WERI-Rb-1 (cell line): ENCODE measurements around the gene MON2.

Source experiments
- DNase-seq: peaks from one replicate; pipeline ENCODE4 v3.0.0-alpha.2; 2020
- H3K27ac ChIP-seq: fragments of 250-450 bp; sonication (Bioruptor Pico); 2 replicates; pipeline ENCODE4 v1.5.1; 2020; ENCODE audit warnings: mild to moderate bottlenecking, moderate library complexity
- H3K27me3 ChIP-seq: fragments of 250-450 bp; sonication (Bioruptor Pico); 2 replicates; pipeline ENCODE4 v1.5.1; 2021; ENCODE audit warnings: mild to moderate bottlenecking, low read depth, moderate library complexity; ENCODE audit not compliant: insufficient read depth, severe bottlenecking
- H3K36me3 ChIP-seq: fragments of 250-450 bp; sonication (Bioruptor Pico); 2 replicates; pipeline ENCODE4 v1.5.1; 2020; ENCODE audit warnings: mild to moderate bottlenecking, moderate library complexity
- H3K4me3 ChIP-seq: 2 replicates; pipeline ENCODE4 v1.5.1; 2011; ENCODE audit warnings: low read depth, mild to moderate bottlenecking, control low read depth, low read length
- H3K9me3 ChIP-seq: fragments of 250-450 bp; sonication (Bioruptor Pico); 2 replicates; pipeline ENCODE4 v1.5.1; 2021; ENCODE audit warnings: mild to moderate bottlenecking, moderate library complexity; ENCODE audit not compliant: severe bottlenecking
- TF ChIP-seq, protein P1 (sequence below): IDR thresholded peaks from 2 replicates; pipeline ENCODE4 v1.5.1; 2011; ENCODE audit warnings: low read depth, mild to moderate bottlenecking, control low read depth, inconsistent platforms, low read length

The MON2 gene

DNA sequence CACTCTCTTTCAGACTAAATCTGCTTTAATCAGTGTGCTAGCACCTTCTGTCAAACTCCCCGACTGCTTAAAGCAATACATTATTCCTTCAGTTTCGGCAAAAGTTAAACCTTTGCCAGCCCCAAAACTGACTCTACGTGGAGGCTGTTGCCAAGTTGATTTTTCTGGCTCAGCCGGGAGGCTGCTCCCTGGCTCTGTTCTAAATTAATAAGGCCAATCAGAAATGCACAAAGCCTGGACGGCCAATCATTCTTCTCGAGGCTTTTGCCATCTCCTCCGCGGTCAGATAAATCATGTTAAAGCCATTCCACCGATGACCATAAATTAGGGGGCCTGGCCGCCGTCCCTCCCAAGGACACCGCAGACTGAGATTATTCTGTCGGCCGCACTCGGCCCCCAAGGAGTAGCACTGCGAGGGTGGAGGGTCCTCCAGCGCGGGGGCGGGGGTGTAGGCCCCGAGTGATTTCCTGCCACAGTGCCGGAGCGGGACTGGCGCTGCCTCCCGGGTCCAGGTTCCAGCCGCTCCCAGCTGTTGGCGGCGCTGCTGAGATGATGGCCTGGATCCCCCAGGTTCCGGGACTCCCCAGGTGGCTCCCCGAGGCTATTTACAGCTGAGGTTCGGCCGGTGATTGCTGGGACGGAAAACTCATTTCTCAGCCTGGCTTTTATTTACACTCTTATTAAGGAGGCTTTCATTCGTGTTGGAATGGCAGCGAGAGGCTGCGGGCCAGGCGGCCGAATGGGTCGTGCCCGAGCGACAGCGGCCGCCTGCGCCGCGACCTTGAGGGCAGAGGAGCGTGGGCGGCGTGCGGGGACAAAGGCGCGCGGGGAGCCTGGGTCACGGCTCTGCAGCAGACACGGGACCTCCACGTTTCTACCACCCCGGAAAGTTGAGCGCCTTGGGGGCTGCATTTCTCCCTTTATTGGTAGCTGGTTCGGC lies 165.1 kb downstream of the MON2 start:
- no peaks in the 10 kb centered on the region for H3K36me3 ChIP-seq
- TF ChIP-seq, protein P1, sequence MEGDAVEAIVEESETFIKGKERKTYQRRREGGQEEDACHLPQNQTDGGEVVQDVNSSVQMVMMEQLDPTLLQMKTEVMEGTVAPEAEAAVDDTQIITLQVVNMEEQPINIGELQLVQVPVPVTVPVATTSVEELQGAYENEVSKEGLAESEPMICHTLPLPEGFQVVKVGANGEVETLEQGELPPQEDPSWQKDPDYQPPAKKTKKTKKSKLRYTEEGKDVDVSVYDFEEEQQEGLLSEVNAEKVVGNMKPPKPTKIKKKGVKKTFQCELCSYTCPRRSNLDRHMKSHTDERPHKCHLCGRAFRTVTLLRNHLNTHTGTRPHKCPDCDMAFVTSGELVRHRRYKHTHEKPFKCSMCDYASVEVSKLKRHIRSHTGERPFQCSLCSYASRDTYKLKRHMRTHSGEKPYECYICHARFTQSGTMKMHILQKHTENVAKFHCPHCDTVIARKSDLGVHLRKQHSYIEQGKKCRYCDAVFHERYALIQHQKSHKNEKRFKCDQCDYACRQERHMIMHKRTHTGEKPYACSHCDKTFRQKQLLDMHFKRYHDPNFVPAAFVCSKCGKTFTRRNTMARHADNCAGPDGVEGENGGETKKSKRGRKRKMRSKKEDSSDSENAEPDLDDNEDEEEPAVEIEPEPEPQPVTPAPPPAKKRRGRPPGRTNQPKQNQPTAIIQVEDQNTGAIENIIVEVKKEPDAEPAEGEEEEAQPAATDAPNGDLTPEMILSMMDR = peak; percentile 54
- peak overlapping the region; percentile 65 for H3K4me3 ChIP-seq
- H3K9me3 ChIP-seq = no peaks in the 10 kb centered on the region
- no peaks in the 10 kb centered on the region for H3K27me3 ChIP-seq
- peak; percentile 55 for DNase-seq
- H3K27ac ChIP-seq = no peak overlapping the region

DNA sequence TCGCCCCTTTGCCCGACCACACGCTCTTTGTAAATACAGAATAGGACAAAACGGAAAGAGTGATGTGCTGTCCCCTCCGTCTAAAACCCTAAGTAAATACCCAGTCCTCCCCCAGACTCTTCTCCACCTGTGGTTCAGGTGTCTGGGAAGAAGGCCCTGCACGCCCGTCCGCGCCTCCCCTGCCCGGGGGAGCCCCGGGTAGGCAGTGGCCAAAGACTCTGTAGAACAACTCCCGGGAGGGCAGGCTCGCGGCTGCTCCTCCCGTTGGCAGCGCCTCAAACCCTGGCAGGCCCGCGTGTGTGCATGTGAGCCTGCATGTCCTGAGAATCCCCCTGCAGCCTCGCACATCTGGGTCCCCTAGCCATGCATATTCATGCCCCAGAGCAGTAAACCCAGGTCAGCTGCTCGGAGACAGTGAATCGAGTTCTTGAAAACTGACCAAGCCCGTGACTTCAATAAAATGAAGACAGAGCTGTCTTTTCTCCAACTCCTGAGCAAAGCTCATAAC lies 165.8 kb downstream of the MON2 start:
- TF ChIP-seq, protein P1 = no peak
- Histone ChIP-seq H3K27ac (no peak overlapping the region), H3K9me3 (no peaks in the 10 kb centered on the region), H3K4me3 (peak overlapping the region; percentile 65), H3K36me3 (no peaks in the 10 kb centered on the region), H3K27me3 (no peaks in the 10 kb centered on the region)
- DNase-seq = peak; percentile 10

DNA sequence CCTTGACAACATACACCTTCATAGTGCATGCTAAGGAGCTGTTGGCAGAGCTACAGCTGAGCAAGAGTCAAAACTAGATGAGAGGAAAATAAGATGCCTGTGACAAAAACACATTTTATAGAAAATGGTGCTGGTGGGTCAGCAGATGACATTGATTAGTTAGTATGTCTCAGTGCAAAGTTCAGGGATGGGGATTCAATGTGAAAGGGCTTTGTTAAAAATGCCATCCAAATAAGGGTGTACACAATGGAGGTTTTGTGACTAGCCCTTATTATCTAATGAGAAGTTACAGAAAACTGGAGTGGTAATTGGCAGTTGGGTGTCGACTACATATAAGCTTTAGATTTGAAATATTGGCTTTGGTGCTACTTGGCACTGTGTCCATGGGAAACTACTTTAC lies 169.0 kb downstream of the MON2 start:
- no peaks in the 10 kb centered on the region for H3K27me3 ChIP-seq
- no peak overlapping the region for H3K27ac ChIP-seq
- H3K4me3 ChIP-seq = no peak overlapping the region
- DNase-seq = no peak
- TF ChIP-seq, protein P1 = no peak
- H3K9me3 ChIP-seq = no peaks in the 10 kb centered on the region
- no peaks in the 10 kb centered on the region for H3K36me3 ChIP-seq

DNA sequence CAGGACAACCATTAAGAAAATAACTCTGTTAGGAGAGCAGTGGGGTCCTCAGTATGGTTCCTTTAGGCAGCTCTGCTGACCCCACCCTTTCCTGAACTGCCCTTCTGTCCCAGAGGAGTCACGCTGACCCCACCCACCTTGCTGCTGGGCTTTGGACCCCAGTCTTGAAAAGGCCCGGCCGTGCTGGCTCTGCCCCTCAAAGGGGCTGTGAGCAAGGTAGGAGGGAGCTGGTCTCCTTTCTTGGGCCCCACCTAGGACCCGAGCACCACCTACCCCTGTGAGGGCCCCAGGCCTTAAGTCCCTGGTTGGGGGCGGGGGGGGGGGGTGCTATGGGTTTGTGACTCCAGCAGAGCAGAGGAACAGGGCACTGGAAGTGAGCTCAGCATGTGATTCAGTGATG lies 171.1 kb downstream of the MON2 start:
- no peak for DNase-seq
- Histone ChIP-seq H3K9me3 (no peaks in the 10 kb centered on the region), H3K4me3 (no peak overlapping the region), H3K27me3 (no peaks in the 10 kb centered on the region), H3K27ac (no peak overlapping the region), H3K36me3 (no peaks in the 10 kb centered on the region)
- TF ChIP-seq, protein P1 = no peak

DNA sequence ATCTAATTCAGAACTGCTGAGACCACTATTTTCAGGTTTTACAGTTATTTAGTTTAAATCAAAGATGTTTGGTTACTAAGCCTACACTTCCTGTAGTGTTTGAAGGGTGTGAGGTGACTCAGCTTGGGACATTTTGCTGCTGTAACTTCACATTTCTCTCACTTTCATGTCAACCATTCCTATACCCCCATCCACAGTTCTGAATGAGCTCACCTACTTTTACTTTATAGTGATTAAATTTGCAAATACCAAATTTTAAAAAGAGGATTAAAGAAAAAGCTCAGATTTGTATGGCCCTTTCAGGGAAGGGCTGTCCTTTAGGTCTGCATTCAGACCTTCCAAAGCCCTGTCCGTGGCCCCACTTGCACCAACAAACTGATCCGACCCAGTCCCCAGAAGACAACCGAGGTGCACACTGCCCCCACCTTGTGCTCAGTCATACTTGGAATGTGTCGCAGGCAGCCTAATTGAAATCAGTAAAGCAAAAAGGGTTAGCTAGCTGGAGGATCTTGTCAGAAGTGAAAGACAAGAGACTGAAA lies 174.4 kb downstream of the MON2 start:
- Histone ChIP-seq H3K9me3 (no peaks in the 10 kb centered on the region), H3K27me3 (no peaks in the 10 kb centered on the region), H3K36me3 (no peaks in the 10 kb centered on the region), H3K4me3 (no peak overlapping the region), H3K27ac (no peak overlapping the region)
- TF ChIP-seq, protein P1 = no peak
- DNase-seq = no peak
